VCaP (cell line): ENCODE data around the gene DLK1.

ENCODE experiments used
- H3K27ac ChIP-seq: fragments of 450-650 bp; 2 replicates; pipeline ENCODE4 v1.5.1; 2017
- TF ChIP-seq, protein P1 (sequence below): fragments of 450-650 bp; conservative IDR thresholded peaks from 2 replicates; pipeline ENCODE4 v1.5.1; 2017; ENCODE audit warnings: mild to moderate bottlenecking, moderate library complexity

DLK1 gene

DNA sequence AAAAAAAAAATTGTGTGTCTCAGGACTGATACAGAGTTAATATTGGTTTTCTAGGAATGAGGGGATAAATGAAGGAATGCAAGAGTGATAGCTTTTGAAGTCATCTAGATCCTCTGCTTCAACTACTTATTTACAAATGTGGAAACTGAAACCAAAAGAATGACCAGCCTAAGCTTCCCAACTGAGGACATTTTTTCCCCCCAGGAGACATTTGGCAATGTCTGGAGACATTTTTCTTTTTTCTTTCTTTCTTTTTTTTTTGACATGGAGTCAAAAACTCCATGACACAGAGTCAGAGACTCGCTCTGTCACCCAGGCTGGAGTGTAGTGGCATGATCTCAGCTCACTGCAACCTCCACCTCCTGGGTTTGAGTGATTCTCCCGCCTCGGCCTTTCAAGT is 15.3 kb downstream of the DLK1 start:
- TF ChIP-seq, protein P1, sequence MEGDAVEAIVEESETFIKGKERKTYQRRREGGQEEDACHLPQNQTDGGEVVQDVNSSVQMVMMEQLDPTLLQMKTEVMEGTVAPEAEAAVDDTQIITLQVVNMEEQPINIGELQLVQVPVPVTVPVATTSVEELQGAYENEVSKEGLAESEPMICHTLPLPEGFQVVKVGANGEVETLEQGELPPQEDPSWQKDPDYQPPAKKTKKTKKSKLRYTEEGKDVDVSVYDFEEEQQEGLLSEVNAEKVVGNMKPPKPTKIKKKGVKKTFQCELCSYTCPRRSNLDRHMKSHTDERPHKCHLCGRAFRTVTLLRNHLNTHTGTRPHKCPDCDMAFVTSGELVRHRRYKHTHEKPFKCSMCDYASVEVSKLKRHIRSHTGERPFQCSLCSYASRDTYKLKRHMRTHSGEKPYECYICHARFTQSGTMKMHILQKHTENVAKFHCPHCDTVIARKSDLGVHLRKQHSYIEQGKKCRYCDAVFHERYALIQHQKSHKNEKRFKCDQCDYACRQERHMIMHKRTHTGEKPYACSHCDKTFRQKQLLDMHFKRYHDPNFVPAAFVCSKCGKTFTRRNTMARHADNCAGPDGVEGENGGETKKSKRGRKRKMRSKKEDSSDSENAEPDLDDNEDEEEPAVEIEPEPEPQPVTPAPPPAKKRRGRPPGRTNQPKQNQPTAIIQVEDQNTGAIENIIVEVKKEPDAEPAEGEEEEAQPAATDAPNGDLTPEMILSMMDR, result no peak
- no peak overlapping the region for H3K27ac ChIP-seq

DNA sequence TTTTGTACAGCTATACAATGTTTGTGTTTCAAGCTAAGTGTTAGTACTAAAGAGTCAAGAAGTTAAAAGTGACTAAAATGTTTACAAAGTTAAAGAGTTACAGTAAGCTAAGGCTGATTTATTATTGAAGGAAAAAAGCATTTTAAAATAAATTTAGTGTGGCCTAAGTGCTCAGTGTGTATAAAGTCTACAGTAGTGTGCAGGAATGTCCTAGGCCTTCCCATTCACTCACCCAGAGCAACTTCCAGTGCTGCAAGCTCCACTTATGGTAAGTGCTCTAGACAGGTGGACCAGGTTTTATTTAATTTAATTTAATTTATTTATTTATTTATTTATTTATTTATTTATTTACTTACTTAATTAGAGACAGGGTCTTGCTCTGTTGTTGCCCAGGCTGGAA is 19.6 kb downstream of the DLK1 start:
- TF ChIP-seq, protein P1, result no peak

DNA sequence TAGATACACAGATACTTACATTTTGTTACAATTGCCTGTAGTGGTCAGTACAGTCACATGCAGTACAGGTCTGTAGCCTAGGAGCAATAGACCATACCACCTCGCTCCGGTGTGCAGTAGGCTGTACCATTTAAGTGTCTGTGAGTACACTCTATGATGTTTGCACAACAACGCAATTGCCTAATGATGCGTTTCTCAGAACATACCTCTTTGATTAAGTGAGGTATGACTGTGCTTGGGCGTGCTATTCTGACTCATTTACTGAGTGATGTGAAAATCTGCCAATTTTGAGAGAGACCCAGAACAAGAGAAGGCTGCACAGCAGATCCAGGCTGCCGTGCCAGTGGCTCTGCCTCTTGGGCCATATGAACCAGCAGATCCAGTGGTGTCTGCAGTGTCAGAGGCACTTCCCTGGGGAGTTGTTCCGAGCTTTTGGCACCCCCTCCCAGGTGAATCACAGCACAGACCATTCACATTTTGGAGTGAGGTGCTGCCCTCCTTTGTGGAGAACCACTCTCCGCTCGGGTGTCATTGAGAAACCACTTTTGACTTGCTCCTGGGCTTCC is 20.4 kb downstream of the DLK1 start:
- TF ChIP-seq, protein P1, result no peak
- no peak overlapping the region for H3K27ac ChIP-seq

More for the DNA sequence above, 19.6 kb downstream of the DLK1 start:
- H3K27ac ChIP-seq, result no peak overlapping the region

DNA sequence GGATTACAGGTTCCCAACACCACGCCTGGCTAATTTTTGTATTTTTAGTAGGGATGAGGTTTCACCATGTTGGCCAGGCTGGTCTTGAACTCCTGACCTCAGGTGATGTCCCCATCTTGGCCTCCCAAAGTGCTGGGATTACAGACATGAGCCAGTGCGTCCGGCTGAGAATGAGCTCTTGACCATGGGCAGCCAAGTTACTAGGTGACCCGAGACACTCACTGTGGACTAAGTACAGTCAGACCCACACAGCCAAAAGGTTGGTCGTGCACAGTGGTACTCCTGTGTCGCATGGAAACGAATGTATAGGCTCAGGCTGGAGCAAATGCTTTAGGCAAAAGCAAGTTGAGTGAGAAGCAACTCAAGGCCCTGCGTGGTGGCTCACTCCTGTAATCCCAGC is 21.0 kb downstream of the DLK1 start:
- no peak overlapping the region for H3K27ac ChIP-seq
- TF ChIP-seq, protein P1, result no peak

DNA sequence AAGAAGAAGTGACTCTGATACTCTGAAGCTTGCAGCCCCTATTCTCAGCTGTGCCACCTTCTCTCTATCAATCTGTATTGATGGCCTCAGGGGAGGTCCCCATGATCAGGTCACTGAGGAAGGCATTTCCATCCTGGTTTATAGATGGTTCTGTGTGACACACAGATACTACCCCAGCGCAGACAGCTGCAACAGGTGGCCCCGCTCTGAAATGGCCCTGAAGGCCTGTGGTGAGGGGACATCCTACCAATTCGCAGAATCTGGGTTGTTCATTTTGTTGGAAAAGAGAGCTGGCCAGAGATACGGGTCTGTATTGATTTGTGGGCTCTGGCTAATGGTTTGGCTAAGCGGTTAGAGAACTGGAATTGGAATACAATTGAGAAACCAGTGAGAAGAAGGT is 21.7 kb downstream of the DLK1 start:
- no peak overlapping the region for H3K27ac ChIP-seq
- TF ChIP-seq, protein P1, result no peak

DNA sequence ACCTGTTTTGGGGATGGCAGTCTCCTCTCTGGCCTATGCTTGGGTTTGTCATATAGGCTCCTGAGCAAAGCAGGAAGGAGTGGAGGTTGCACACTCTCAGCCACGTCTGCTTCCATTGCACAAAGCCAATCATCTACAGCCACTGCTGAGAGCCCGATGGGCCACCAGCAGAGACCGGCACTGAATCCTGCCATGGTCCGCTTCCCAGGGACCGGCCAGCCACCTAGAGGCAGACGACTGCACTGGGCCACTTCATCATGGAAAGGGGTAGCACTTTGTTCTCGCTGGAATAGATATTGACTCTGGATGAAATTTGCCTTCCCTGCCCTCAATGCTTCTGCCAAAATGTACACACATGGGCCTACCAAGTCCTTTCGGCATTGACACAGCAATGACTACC is 22.3 kb downstream of the DLK1 start:
- TF ChIP-seq, protein P1, result no peak
- H3K27ac ChIP-seq, result no peak overlapping the region

DNA sequence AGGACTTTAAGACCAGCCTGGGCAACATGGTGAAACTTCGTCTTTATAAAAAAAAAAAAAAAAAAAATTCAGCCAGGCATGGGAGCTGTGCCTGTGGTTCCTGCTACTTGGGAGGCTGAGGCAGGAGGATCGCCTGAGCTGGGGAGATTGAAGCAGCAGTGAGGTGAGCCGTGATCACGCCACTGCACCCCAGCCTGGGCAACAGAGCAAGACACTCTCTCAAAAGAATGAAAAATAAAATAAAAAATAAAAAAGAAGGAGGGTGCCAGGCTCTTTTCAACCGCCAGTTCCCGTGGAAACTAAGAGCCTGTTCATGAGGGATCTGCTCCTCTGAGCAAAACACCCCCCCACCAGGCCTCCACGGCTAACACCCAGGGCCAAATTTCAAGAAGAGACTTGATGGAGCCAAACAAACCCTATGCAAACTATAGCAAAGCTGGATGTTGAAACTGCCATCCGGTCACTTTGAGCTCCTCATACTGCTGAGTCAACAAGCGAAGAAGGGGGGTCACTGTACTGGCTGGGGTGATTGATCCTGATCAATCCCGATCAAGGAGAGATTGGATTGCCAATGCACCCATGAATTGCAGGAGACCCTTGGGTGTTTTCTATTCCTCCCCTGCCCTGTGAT is 23.4 kb downstream of the DLK1 start:
- H3K27ac ChIP-seq, result no peak overlapping the region
- TF ChIP-seq, protein P1, result no peak
